ENCODE measurements around the gene RPAP2. TPM values are rescaled to one million over a fixed set of nuclear protein-coding genes. Genes with fewer than 3 reads are reported as not detected.
"Not testable (repeated sequence)": the region's sequence is repeated elsewhere in the genome, so short reads cannot be mapped to it uniquely, and the experiment has no call there.

Gene RPAP2
- total RNA-seq, 1 experiment from 2014 or later, result 31.8 TPM

DNA sequence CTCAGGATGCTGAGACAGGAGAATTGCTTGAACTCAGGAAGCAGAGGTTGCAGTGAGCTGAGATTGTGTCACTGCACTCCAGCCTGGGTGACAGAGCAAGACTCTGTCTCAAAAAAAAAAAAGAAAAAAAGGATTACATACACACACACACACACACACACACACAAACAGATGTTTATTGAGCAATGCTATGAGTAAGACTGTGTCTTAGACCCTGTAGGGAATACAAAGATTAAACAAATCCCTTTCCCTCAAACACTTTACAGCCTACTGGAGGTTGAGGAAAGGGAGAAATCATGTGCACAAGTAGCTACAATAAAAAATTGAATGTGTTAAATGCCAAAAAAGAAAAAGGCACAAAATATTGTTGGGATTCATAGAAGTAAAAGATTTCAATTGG is 58.1 kb downstream of the RPAP2 start:
- CTCF ChIA-PET, result no interaction called here
- POLR2A ChIA-PET (ENCODE audit: low non-redundant PET), result no interaction called here

DNA sequence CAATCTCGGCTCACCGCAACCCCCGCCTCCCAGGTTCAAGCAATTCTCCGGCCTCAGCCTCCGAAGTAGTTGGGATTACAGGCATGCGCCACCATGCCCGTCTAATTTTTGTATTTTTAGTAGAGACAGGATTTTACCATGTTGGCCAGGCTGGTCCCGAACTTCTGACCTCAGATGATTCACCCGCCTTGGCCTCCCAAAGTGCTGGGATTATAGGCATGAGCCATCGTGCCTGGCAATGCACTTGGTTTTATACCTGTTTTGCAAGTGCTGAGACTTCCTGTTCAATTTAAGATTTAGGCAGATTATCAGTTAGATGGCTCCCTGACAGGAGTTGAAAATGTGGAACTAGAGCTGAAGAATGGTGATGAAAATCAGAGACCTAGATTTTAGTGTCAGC is 60.5 kb downstream of the RPAP2 start:
- BruUV-seq (replicated peaks); H3K4me1 ChIP-seq (ENCODE audit: insufficient read depth, low read length, poor library complexity, severe bottlenecking); H3K9me3 ChIP-seq (ENCODE audit: low read depth, low read length, poor library complexity, severe bottlenecking); DNase-seq (ENCODE audit: low spot score); H3K27ac ChIP-seq (ENCODE audit: low read depth, low read length, poor library complexity, severe bottlenecking); H3K27me3 ChIP-seq (replicated peaks; ENCODE audit: insufficient read depth, low read depth, low read length, poor library complexity); intact Hi-C loops (cut with micrococcal nuclease; ENCODE audit: unreplicated experiment); POLR2A ChIA-PET (ENCODE audit: low non-redundant PET); H3K36me3 ChIP-seq (ENCODE audit: insufficient read depth, low read length, poor library complexity, severe bottlenecking); H3K4me3 ChIP-seq (ENCODE audit: low read depth, low read length, poor library complexity, severe bottlenecking); CTCF ChIA-PET: not testable (repeated sequence)

More for the DNA sequence above, 58.1 kb downstream of the RPAP2 start:
- Histone ChIP-seq H3K4me3 (ENCODE audit: low read depth, low read length, poor library complexity, severe bottlenecking) (no peak overlapping the region), H3K36me3 (ENCODE audit: insufficient read depth, low read length, poor library complexity, severe bottlenecking) (peaks cover 5% of the 10 kb centered on the region), H3K27me3 (replicated peaks; ENCODE audit: insufficient read depth, low read depth, low read length, poor library complexity) (no peaks in the 10 kb centered on the region), H3K27ac (ENCODE audit: low read depth, low read length, poor library complexity, severe bottlenecking) (no peak overlapping the region), H3K9me3 (ENCODE audit: low read depth, low read length, poor library complexity, severe bottlenecking) (peaks cover 4% of the 10 kb centered on the region), H3K4me1 (ENCODE audit: insufficient read depth, low read length, poor library complexity, severe bottlenecking) (no peaks in the 10 kb centered on the region)
- intact Hi-C loops (cut with micrococcal nuclease; ENCODE audit: unreplicated experiment), result no loop called here
- BruUV-seq (replicated peaks), result no TSS peak
- DNase-seq (ENCODE audit: low spot score), result peak; percentile 45
- TF ChIP-seq EZH2 (IDR thresholded peaks at IDR 0.05; ENCODE audit: borderline replicate concordance, low read depth, low read length, poor library complexity, severe bottlenecking), result no peak
- TF ChIP-seq, protein P1, sequence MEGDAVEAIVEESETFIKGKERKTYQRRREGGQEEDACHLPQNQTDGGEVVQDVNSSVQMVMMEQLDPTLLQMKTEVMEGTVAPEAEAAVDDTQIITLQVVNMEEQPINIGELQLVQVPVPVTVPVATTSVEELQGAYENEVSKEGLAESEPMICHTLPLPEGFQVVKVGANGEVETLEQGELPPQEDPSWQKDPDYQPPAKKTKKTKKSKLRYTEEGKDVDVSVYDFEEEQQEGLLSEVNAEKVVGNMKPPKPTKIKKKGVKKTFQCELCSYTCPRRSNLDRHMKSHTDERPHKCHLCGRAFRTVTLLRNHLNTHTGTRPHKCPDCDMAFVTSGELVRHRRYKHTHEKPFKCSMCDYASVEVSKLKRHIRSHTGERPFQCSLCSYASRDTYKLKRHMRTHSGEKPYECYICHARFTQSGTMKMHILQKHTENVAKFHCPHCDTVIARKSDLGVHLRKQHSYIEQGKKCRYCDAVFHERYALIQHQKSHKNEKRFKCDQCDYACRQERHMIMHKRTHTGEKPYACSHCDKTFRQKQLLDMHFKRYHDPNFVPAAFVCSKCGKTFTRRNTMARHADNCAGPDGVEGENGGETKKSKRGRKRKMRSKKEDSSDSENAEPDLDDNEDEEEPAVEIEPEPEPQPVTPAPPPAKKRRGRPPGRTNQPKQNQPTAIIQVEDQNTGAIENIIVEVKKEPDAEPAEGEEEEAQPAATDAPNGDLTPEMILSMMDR (conservative IDR thresholded peaks at IDR 0.05; ENCODE audit: low read depth, low read length), result no peak

DNA sequence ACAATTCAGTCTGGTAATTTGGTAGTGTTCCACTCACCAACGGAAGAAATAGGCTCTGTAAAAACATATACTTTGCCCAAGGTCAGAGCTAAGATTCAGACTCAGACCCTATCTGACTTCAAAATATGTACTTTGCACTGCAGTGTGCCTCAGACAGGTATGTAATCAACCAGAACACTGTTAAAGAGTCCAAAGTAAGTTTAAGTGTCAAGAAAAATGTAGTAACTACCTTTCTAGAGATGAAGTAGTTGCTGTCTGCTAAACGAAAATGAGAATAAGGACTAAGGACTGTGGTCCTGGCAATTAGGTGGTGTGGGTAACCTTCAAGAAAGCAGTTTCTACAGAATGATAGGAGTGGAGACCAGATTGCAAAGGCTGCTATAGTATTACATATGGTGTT is 61.1 kb downstream of the RPAP2 start:
- H3K27me3 ChIP-seq (replicated peaks; ENCODE audit: insufficient read depth, low read depth, low read length, poor library complexity), result no peaks in the 10 kb centered on the region
- POLR2A ChIA-PET (ENCODE audit: low non-redundant PET), result no interaction called here
- H3K4me3 ChIP-seq (ENCODE audit: low read depth, low read length, poor library complexity, severe bottlenecking), result no peak overlapping the region
- intact Hi-C loops (cut with micrococcal nuclease; ENCODE audit: unreplicated experiment), result no loop called here
- H3K27ac ChIP-seq (ENCODE audit: low read depth, low read length, poor library complexity, severe bottlenecking), result no peak overlapping the region
- no peaks in the 10 kb centered on the region for H3K9me3 ChIP-seq (ENCODE audit: low read depth, low read length, poor library complexity, severe bottlenecking)
- peaks cover 3% of the 10 kb centered on the region for H3K36me3 ChIP-seq (ENCODE audit: insufficient read depth, low read length, poor library complexity, severe bottlenecking)
- TF ChIP-seq, protein P1 (conservative IDR thresholded peaks at IDR 0.05; ENCODE audit: low read depth, low read length), result no peak
- TF ChIP-seq EZH2 (IDR thresholded peaks at IDR 0.05; ENCODE audit: borderline replicate concordance, low read depth, low read length, poor library complexity, severe bottlenecking), result no peak
- H3K4me1 ChIP-seq (ENCODE audit: insufficient read depth, low read length, poor library complexity, severe bottlenecking), result no peaks in the 10 kb centered on the region
- no peak for DNase-seq (ENCODE audit: low spot score)
- BruUV-seq (replicated peaks), result no TSS peak
- CTCF ChIA-PET, result no interaction called here

DNA sequence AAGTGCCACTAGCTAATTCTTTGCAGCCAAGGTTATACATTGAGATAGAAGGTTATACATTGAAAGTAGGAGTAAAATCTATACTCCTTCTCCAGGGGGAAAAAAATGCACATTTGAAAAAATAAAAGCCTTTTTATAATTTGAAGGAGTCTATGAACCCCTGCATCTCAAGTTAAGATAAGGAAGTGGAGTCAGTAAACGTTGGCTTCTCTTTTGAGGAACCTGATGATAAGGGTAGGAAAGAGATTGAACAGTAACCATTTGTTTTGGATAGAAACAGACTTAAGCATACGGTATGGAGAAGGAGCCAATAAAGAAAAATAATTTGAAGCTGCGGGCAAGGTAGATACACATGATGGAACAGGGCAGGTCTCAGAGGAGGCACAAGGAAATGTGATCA is 64.1 kb downstream of the RPAP2 start:
- CTCF ChIA-PET, result no interaction called here
- H3K4me1 ChIP-seq (ENCODE audit: insufficient read depth, low read length, poor library complexity, severe bottlenecking), result no peaks in the 10 kb centered on the region
- H3K36me3 ChIP-seq (ENCODE audit: insufficient read depth, low read length, poor library complexity, severe bottlenecking), result peaks cover 3% of the 10 kb centered on the region
- H3K27ac ChIP-seq (ENCODE audit: low read depth, low read length, poor library complexity, severe bottlenecking), result no peak overlapping the region
- no peaks in the 10 kb centered on the region for H3K9me3 ChIP-seq (ENCODE audit: low read depth, low read length, poor library complexity, severe bottlenecking)
- intact Hi-C loops (cut with micrococcal nuclease; ENCODE audit: unreplicated experiment), result no loop called here
- H3K27me3 ChIP-seq (replicated peaks; ENCODE audit: insufficient read depth, low read depth, low read length, poor library complexity), result no peaks in the 10 kb centered on the region
- H3K4me3 ChIP-seq (ENCODE audit: low read depth, low read length, poor library complexity, severe bottlenecking), result no peak overlapping the region
- BruUV-seq (replicated peaks), result no TSS peak
- no peak for DNase-seq (ENCODE audit: low spot score)
- TF ChIP-seq, protein P1 (conservative IDR thresholded peaks at IDR 0.05; ENCODE audit: low read depth, low read length), result no peak
- no peak for TF ChIP-seq EZH2 (IDR thresholded peaks at IDR 0.05; ENCODE audit: borderline replicate concordance, low read depth, low read length, poor library complexity, severe bottlenecking)
- POLR2A ChIA-PET (ENCODE audit: low non-redundant PET), result no interaction called here

All from A673 (cell line).